NB4 (cell line): Measurements from ENCODE around the gene WDR7.

Experiments used
- DNase-seq: peaks from one replicate; pipeline ENCODE4 v3.0.0; 2010; ENCODE audit warnings: low read depth
- H3K4me3 ChIP-seq: one replicate; pipeline ENCODE4 v1.5.1; 2011; ENCODE audit warnings: mild to moderate bottlenecking, low read depth, low read length, moderate library complexity
- MAX ChIP-seq: IDR thresholded peaks from 2 replicates; pipeline ENCODE4 v1.6.1; 2011; ENCODE audit warnings: low read depth, low read length
- MYC ChIP-seq: IDR thresholded peaks from 2 replicates; pipeline ENCODE4 v1.6.1; 2011; ENCODE audit warnings: low read depth, low read length
- POLR2A ChIP-seq: IDR thresholded peaks from 2 replicates; pipeline ENCODE4 v1.6.1; 2011; ENCODE audit warnings: mild to moderate bottlenecking; ENCODE audit not compliant: insufficient read length; ENCODE audit errors: extremely low read depth
- TF ChIP-seq, protein P1 (sequence below): IDR thresholded peaks from one replicate; pipeline ENCODE4 v1.5.1; 2012; ENCODE audit warnings: low read depth, low read length

Gene WDR7

GRCh38 chr18:56660655-56661054 is 9.5 kb downstream of the WDR7 start:
- TF ChIP-seq MAX, result no peak
- TF ChIP-seq MYC, result no peak
- no peak for TF ChIP-seq POLR2A
- TF ChIP-seq, protein P1, sequence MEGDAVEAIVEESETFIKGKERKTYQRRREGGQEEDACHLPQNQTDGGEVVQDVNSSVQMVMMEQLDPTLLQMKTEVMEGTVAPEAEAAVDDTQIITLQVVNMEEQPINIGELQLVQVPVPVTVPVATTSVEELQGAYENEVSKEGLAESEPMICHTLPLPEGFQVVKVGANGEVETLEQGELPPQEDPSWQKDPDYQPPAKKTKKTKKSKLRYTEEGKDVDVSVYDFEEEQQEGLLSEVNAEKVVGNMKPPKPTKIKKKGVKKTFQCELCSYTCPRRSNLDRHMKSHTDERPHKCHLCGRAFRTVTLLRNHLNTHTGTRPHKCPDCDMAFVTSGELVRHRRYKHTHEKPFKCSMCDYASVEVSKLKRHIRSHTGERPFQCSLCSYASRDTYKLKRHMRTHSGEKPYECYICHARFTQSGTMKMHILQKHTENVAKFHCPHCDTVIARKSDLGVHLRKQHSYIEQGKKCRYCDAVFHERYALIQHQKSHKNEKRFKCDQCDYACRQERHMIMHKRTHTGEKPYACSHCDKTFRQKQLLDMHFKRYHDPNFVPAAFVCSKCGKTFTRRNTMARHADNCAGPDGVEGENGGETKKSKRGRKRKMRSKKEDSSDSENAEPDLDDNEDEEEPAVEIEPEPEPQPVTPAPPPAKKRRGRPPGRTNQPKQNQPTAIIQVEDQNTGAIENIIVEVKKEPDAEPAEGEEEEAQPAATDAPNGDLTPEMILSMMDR, result no peak
- H3K4me3 ChIP-seq, result no peak overlapping the region
- no peak for DNase-seq

GRCh38 chr18:56661360-56662062 is 10.4 kb downstream of the WDR7 start:
- TF ChIP-seq POLR2A, result no peak
- TF ChIP-seq MAX, result no peak
- TF ChIP-seq, protein P1, result no peak
- no peak for TF ChIP-seq MYC
- no peak overlapping the region for H3K4me3 ChIP-seq
- DNase-seq, result no peak

DNA sequence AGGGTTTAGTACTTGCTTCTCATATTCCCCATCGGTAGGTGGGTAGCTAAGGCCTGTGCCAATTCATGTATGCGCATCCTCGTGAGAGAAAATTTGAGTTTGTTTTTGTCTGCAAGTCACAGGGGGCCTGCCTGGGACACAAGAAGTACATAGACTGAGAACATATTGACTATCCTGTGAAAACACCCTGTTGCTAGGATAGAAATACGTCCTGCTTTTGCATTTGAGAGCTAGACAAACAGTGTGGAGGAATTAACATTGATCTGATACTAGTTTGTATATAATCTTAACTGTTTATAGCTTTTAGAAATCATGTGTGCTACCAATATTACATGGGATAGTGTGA is 10.9 kb downstream of the WDR7 start:
- no peak for TF ChIP-seq POLR2A
- TF ChIP-seq MAX, result no peak
- TF ChIP-seq, protein P1, result no peak
- TF ChIP-seq MYC, result no peak
- H3K4me3 ChIP-seq, result no peak overlapping the region
- no peak for DNase-seq

DNA sequence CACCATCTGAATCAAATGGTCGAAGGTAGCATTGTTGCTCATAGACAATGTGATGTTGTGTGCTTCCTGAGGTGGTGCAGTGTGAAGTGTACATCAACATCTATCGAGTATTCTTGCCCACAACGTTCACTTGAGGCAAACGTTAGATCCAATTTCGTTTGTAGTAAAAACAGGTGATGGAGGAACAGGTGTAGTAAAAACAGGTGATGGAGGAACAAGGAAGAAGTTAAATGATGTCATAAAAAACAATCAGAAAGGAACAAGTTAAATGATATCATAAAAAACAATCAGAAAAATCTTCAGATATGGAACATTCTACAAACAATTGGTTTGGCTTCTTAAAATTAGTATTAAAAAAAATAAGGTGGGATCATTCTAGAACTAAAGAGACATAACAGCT is 11.3 kb downstream of the WDR7 start:
- TF ChIP-seq MYC, result no peak
- TF ChIP-seq POLR2A, result no peak
- TF ChIP-seq MAX, result no peak
- TF ChIP-seq, protein P1, result no peak
- no peak overlapping the region for H3K4me3 ChIP-seq
- no peak for DNase-seq

DNA sequence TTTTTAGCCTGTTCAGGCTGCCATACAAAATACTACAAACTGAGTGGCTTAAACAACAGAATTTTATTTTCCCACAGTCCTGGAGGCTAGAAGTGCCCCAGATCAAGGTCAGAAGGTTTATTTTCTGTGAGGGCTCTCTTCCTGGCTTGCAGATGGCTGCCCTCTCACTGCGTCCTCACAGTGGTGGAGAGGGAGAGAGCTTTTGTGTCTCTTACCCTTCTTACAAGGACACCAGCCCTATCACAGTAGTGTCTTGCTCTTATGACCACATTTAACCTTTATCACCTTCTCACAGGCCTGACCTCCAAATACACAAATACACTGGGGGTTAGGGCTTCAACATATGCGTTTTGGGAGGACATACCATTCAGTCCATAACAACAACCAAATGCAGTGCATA is 11.7 kb downstream of the WDR7 start:
- no peak for DNase-seq
- no peak for TF ChIP-seq MYC
- TF ChIP-seq, protein P1, result no peak
- TF ChIP-seq POLR2A, result no peak
- no peak for TF ChIP-seq MAX
- no peak overlapping the region for H3K4me3 ChIP-seq
